GM18498 (cell line): Measurements from ENCODE around the gene EXD1.
"Not testable (repeated sequence)": the region's sequence is repeated elsewhere in the genome, so short reads cannot be mapped to it uniquely, and the experiment has no call there.

Experiments
- ATAC-seq: cut with Tn5 transposase; IDR thresholded peaks from one replicate; pipeline ENCODE4 v1.9.1; 2021; ENCODE audit warnings: mild to moderate bottlenecking, moderate library complexity; ENCODE audit not compliant: unreplicated experiment

EXD1 gene

GRCh38 chr15:41150279-41150678 lies 80.3 kb downstream of the EXD1 start:
- ATAC-seq: no peak

DNA sequence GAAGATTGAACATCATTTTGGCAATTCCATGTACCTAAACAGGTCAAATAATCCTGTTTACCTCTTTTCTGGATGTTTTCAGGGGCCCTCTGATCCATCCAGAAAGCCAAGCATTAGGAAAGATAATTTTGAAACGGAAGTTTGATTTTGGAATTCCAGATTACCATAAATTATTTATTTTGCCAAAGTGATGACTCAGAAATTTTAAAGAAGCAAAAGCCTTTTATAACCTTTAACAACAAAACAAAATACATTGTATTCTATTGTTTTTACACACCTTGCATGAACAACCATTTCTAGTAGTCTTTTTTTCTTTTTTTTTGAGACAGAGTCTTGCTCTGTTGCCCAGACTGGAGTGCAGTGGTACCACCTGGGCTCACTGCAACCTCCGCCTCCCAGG lies 82.5 kb downstream of the EXD1 start:
- ATAC-seq: no peak

DNA sequence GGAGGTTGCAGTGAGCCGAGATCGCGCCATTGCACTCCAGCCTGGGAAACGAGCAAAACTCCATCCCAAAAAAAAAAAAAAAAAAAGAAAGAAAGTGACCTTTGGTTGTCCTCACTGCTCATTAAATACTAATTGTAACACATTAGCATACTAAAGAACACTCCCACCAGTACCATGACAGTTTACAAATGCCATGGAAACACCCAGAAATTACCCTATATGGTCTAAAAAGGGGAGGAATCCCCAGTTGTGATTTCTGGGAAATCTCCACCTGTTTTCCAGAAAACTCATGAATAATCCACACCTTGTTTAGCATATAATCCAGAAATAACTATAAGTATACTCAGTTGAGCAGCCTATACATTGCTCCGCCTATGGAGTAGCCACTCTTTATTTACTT lies 90.9 kb downstream of the EXD1 start:
- ATAC-seq: no peak

GRCh38 chr15:41139112-41139511 lies 91.4 kb downstream of the EXD1 start:
- not testable (repeated sequence) for ATAC-seq

DNA sequence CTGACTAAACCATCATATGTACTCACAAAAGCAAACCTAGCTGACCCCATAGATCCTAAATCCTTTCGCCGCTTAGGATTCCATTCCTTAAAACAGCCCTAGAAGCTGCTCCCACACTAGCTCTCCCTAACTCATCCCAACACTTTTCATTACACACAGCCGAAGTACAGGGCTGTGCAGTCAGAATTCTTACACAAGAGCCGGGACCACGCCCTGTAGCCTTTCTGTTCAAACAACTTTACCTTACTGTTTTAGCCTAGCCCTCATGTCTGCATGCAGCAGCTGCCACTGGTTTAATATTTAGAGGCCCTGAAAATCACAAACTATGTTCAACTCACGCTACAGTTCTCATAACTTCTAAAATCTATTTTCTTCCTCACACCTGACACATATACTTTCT lies 95.0 kb downstream of the EXD1 start:
- not testable (repeated sequence) for ATAC-seq

- no peak for ATAC-seq
Measured at GRCh38 chr15:41133454-41133853, 97.1 kb downstream of the EXD1 start.
